ENCODE measurements around the gene RSF1.

RSF1 gene

DNA sequence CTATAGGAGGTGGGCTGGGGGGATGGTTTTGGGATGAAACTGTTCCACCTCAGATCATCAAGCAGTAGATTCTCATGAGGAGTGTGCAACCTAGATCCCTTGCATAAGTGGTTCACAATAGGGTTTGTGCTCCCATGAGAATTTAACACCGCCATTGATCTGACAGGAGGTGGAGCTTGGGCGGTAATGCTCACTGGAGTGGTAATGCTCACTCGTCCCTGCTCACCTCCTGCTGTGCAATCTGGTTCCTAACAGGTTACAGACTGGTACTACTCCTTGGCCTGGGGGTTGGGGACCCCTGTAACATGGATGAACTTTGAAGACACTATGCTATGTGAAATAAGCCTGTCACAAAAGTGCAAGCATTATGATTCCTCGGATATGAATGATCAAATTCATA is 95.9 kb downstream of the RSF1 start:
- Histone ChIP-seq H3K36me3 (replicated peaks in 1 of 2; ENCODE audit: control insufficient read depth in 2 of 2, insufficient read depth in 2 of 2, low read length in 2 of 2) (peaks cover 7 to 64% of the 10 kb centered on the region in 2 donors), H3K9ac (ENCODE audit: low read depth, low read length, poor library complexity) (no peak overlapping the region), H4K91ac (ENCODE audit: low read depth, low read length, poor library complexity) (no peak overlapping the region), H4K8ac (ENCODE audit: low read depth, low read length) (no peak overlapping the region), H3K9me3 (replicated peaks in 1 of 2; ENCODE audit: control insufficient read depth in 2 of 2, insufficient read depth in 1 of 2, low read depth in 1 of 2, low read length in 2 of 2) (no peaks in the 10 kb centered on the region), H3K27me3 (ENCODE audit: control insufficient read depth in 3 of 3, insufficient read depth in 3 of 3, low read depth in 1 of 3, low read length in 3 of 3) (no peaks in the 10 kb centered on the region), H3K23ac (ENCODE audit: low read depth, low read length, poor library complexity) (no peak overlapping the region), H2AFZ (ENCODE audit: low read length) (no peak overlapping the region), H3K4ac (ENCODE audit: low read length) (no peak overlapping the region), H3K27ac (replicated peaks; ENCODE audit: low read length) (no peak overlapping the region), H2BK5ac (ENCODE audit: low read length) (no peak overlapping the region), H3K14ac (ENCODE audit: low read length) (no peak overlapping the region), H2BK120ac (ENCODE audit: low read depth, low read length) (no peak overlapping the region), H2BK15ac (ENCODE audit: low read length) (no peak overlapping the region), H3K18ac (ENCODE audit: low read length) (no peak overlapping the region), H3K4me2 (ENCODE audit: insufficient read depth, low read length, poor library complexity, severe bottlenecking) (no peak overlapping the region), H2AK5ac (ENCODE audit: low read depth, low read length) (no peak overlapping the region), H3K4me1 (ENCODE audit: control insufficient read depth in 2 of 2, insufficient read depth in 1 of 2, low read depth in 1 of 2, low read length in 2 of 2) (peaks cover 0 to 2% of the 10 kb centered on the region in 2 donors), H3K79me1 (ENCODE audit: low read depth, low read length) (no peaks in the 10 kb centered on the region), H3K4me3 (ENCODE audit: low read length in 2 of 2) (no peak overlapping the region), H2BK12ac (ENCODE audit: low read length) (no peak overlapping the region)
- no CpG with 5 or more reads among the region's 4 CpGs for WGBS, 2 donors (ENCODE audit: extremely low coverage in 2 of 2, insufficient read length in 2 of 2, insufficient replicate concordance in 1 of 2)
- peak; percentile 5 for DNase-seq (ENCODE audit: low spot score)

DNA sequence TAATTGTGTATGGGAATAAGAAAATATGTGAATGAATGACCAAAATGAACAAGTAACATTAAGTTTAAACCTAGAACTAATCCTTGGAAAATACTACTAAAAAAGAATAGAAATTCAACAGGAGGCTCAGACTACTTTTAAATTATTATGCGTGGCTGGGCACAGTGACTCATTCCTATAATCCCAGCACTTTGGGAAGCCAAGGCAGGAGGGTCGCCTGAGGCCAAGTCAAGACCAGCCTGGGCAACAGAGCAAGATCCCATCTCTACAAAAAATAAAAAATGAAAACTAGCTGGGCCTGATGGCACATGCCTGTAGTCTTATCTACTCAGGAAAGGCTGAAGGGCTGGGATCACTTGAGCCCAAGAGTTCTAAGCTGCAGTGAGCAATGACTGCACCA is 97.5 kb downstream of the RSF1 start:
- H4K8ac ChIP-seq (ENCODE audit: low read depth, low read length) = no peak overlapping the region
- no peak overlapping the region for H3K9ac ChIP-seq (ENCODE audit: low read depth, low read length, poor library complexity)
- H2BK15ac ChIP-seq (ENCODE audit: low read length) = no peak overlapping the region
- H3K27me3 ChIP-seq (ENCODE audit: control insufficient read depth in 3 of 3, insufficient read depth in 3 of 3, low read depth in 1 of 3, low read length in 3 of 3) = no peaks in the 10 kb centered on the region
- no peak overlapping the region for H2AFZ ChIP-seq (ENCODE audit: low read length)
- no peak for DNase-seq (ENCODE audit: low spot score)
- no peak overlapping the region for H2BK5ac ChIP-seq (ENCODE audit: low read length)
- no peaks in the 10 kb centered on the region for H3K9me3 ChIP-seq (replicated peaks in 1 of 2; ENCODE audit: control insufficient read depth in 2 of 2, insufficient read depth in 1 of 2, low read depth in 1 of 2, low read length in 2 of 2)
- H3K4me1 ChIP-seq (ENCODE audit: control insufficient read depth in 2 of 2, insufficient read depth in 1 of 2, low read depth in 1 of 2, low read length in 2 of 2) = peaks cover 0 to 2% of the 10 kb centered on the region in 2 donors
- no CpG with 5 or more reads among the region's 2 CpGs for WGBS, 2 donors (ENCODE audit: extremely low coverage in 2 of 2, insufficient read length in 2 of 2, insufficient replicate concordance in 1 of 2)
- no peak overlapping the region for H3K4me2 ChIP-seq (ENCODE audit: insufficient read depth, low read length, poor library complexity, severe bottlenecking)
- no peak overlapping the region for H3K4ac ChIP-seq (ENCODE audit: low read length)
- H3K23ac ChIP-seq (ENCODE audit: low read depth, low read length, poor library complexity) = peak overlapping the region; percentile 80
- no peak overlapping the region for H2BK120ac ChIP-seq (ENCODE audit: low read depth, low read length)
- no peak overlapping the region for H3K4me3 ChIP-seq (ENCODE audit: low read length in 2 of 2)
- H3K18ac ChIP-seq (ENCODE audit: low read length) = no peak overlapping the region
- no peak overlapping the region for H3K27ac ChIP-seq (replicated peaks; ENCODE audit: low read length)
- H3K36me3 ChIP-seq (replicated peaks in 1 of 2; ENCODE audit: control insufficient read depth in 2 of 2, insufficient read depth in 2 of 2, low read length in 2 of 2) = peaks cover 9 to 81% of the 10 kb centered on the region in 2 donors
- no peak overlapping the region for H4K91ac ChIP-seq (ENCODE audit: low read depth, low read length, poor library complexity)
- no peaks in the 10 kb centered on the region for H3K79me1 ChIP-seq (ENCODE audit: low read depth, low read length)
- no peak overlapping the region for H3K14ac ChIP-seq (ENCODE audit: low read length)
- H2BK12ac ChIP-seq (ENCODE audit: low read length) = no peak overlapping the region
- no peak overlapping the region for H2AK5ac ChIP-seq (ENCODE audit: low read depth, low read length)

DNA sequence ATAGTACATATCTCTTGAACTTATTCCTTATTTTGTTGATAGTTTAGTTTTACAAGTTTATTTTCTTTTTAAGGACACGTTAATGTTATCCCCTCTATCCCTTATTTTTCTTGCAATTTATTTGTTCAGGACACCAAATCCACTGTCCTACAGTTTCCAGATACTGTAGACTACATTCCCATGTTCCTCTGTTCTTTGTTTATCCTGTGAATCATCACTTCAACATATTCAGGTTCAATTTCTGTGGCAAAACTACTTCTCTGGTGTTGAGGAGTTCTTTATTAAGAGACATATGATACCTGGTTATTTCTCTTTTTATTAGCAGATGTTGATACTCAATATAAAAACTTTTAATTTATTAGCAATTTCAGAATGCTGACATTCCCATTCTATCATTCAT is 110.2 kb downstream of the RSF1 start:
- Histone ChIP-seq H3K36me3 (replicated peaks in 1 of 2; ENCODE audit: control insufficient read depth in 2 of 2, insufficient read depth in 2 of 2, low read length in 2 of 2) (peaks cover 0 to 13% of the 10 kb centered on the region in 2 donors), H3K27me3 (ENCODE audit: control insufficient read depth in 3 of 3, insufficient read depth in 3 of 3, low read depth in 1 of 3, low read length in 3 of 3) (no peaks in the 10 kb centered on the region), H2BK120ac (ENCODE audit: low read depth, low read length) (no peak overlapping the region), H3K4me1 (ENCODE audit: control insufficient read depth in 2 of 2, insufficient read depth in 1 of 2, low read depth in 1 of 2, low read length in 2 of 2) (no peaks in the 10 kb centered on the region), H3K27ac (replicated peaks; ENCODE audit: low read length) (no peak overlapping the region), H3K4ac (ENCODE audit: low read length) (no peak overlapping the region), H3K23ac (ENCODE audit: low read depth, low read length, poor library complexity) (no peak overlapping the region), H2BK15ac (ENCODE audit: low read length) (no peak overlapping the region), H3K14ac (ENCODE audit: low read length) (no peak overlapping the region), H2BK5ac (ENCODE audit: low read length) (no peak overlapping the region), H2AFZ (ENCODE audit: low read length) (no peak overlapping the region), H3K4me3 (ENCODE audit: low read length in 2 of 2) (no peak overlapping the region), H2AK5ac (ENCODE audit: low read depth, low read length) (no peak overlapping the region), H3K18ac (ENCODE audit: low read length) (no peak overlapping the region), H4K8ac (ENCODE audit: low read depth, low read length) (no peak overlapping the region), H3K4me2 (ENCODE audit: insufficient read depth, low read length, poor library complexity, severe bottlenecking) (no peak overlapping the region), H3K79me1 (ENCODE audit: low read depth, low read length) (no peaks in the 10 kb centered on the region), H3K9ac (ENCODE audit: low read depth, low read length, poor library complexity) (no peak overlapping the region), H3K9me3 (replicated peaks in 1 of 2; ENCODE audit: control insufficient read depth in 2 of 2, insufficient read depth in 1 of 2, low read depth in 1 of 2, low read length in 2 of 2) (no peaks in the 10 kb centered on the region), H4K91ac (ENCODE audit: low read depth, low read length, poor library complexity) (no peak overlapping the region), H2BK12ac (ENCODE audit: low read length) (no peak overlapping the region)
- DNase-seq (ENCODE audit: low spot score) = no peak
- no CpG with 5 or more reads among the region's 1 CpG for WGBS, 2 donors (ENCODE audit: extremely low coverage in 2 of 2, insufficient read length in 2 of 2, insufficient replicate concordance in 1 of 2)

DNA sequence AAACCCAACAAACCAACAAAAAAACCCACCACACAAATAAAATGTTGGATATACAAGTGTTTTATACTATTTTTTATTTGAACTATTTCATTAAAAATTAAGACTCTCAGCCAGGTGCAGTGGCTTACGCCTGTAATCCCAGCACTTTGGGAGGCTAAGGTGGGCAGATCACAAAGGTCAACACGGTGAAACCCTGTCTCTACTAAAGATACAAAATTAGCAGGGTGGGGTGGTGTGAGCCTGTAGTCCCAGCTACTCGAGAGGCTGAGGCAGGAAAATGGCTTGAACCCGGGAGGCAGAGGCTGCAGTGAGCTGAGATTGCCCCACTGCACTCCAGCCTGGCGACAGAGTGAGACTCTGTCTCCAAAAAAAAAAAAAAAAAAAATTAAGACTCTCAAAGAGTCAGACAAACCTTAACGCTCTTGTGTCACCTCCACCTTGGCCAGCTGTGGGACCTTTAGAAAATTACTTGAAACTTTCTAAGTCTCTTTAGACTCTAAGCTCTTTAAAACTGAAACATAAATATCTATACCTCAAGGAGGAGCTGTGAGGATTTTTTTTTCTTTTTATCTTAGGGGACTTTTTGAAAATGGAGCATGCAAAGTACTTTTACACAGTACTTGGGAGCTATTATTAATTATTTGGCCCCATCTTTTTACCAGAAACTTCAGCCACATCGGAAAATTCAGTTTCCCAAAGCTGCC is 114.5 kb downstream of the RSF1 start:
- WGBS, 2 donors (ENCODE audit: extremely low coverage in 2 of 2, insufficient read length in 2 of 2, insufficient replicate concordance in 1 of 2) = no CpG with 5 or more reads among the region's 7 CpGs
- Histone ChIP-seq H2BK15ac (ENCODE audit: low read length) (no peak overlapping the region), H3K4me1 (ENCODE audit: control insufficient read depth in 2 of 2, insufficient read depth in 1 of 2, low read depth in 1 of 2, low read length in 2 of 2) (no peaks in the 10 kb centered on the region), H3K9me3 (replicated peaks in 1 of 2; ENCODE audit: control insufficient read depth in 2 of 2, insufficient read depth in 1 of 2, low read depth in 1 of 2, low read length in 2 of 2) (peaks cover 0 to 7% of the 10 kb centered on the region in 2 donors), H3K79me1 (ENCODE audit: low read depth, low read length) (no peaks in the 10 kb centered on the region), H2BK120ac (ENCODE audit: low read depth, low read length) (no peak overlapping the region), H3K36me3 (replicated peaks in 1 of 2; ENCODE audit: control insufficient read depth in 2 of 2, insufficient read depth in 2 of 2, low read length in 2 of 2) (peaks cover 0 to 45% of the 10 kb centered on the region in 2 donors), H4K8ac (ENCODE audit: low read depth, low read length) (no peak overlapping the region), H3K27ac (replicated peaks; ENCODE audit: low read length) (no peak overlapping the region), H3K4ac (ENCODE audit: low read length) (no peak overlapping the region), H3K9ac (ENCODE audit: low read depth, low read length, poor library complexity) (no peak overlapping the region), H3K14ac (ENCODE audit: low read length) (no peak overlapping the region), H4K91ac (ENCODE audit: low read depth, low read length, poor library complexity) (no peak overlapping the region), H2BK5ac (ENCODE audit: low read length) (no peak overlapping the region), H3K27me3 (ENCODE audit: control insufficient read depth in 3 of 3, insufficient read depth in 3 of 3, low read depth in 1 of 3, low read length in 3 of 3) (no peaks in the 10 kb centered on the region), H2BK12ac (ENCODE audit: low read length) (no peak overlapping the region), H3K23ac (ENCODE audit: low read depth, low read length, poor library complexity) (no peak overlapping the region), H3K18ac (ENCODE audit: low read length) (no peak overlapping the region), H3K4me3 (ENCODE audit: low read length in 2 of 2) (no peak overlapping the region), H2AFZ (ENCODE audit: low read length) (no peak overlapping the region), H3K4me2 (ENCODE audit: insufficient read depth, low read length, poor library complexity, severe bottlenecking) (no peak overlapping the region), H2AK5ac (ENCODE audit: low read depth, low read length) (no peak overlapping the region)
- no peak for DNase-seq (ENCODE audit: low spot score)
